Upper lobe of left lung (tissue), 6 donors: ENCODE results near the gene SRSF1. TPM values are rescaled to one million over a fixed set of nuclear protein-coding genes. Genes with fewer than 3 reads are reported as not detected.

Source experiments
- ATAC-seq, 2 donors: fragments of 200-7000 bp; cut with Tn5 transposase; one replicate each; pipeline ENCODE4 v1.9.1; 2022; ENCODE audit warnings: mild to moderate bottlenecking in 2 of 2, moderate library complexity in 2 of 2; ENCODE audit not compliant: low FRiP score in 2 of 2
- DNase-seq, 2 donors: peaks; one replicate each; pipeline ENCODE4 v3.0.0-alpha.2; 2019 to 2020
- H3K27ac ChIP-seq, 4 donors: fragments of 200-600 bp; sonication (generic); one replicate each; pipeline ENCODE4 v1.5.1; 2016 to 2019
- H3K27me3 ChIP-seq, 4 donors: fragments of 200-600 bp; sonication (generic); one replicate each; pipeline ENCODE4 v1.5.1; 2017 to 2019
- H3K36me3 ChIP-seq, 4 donors: fragments of 200-600 bp; sonication (generic); one replicate each; pipeline ENCODE4 v1.5.1; 2016 to 2019
- H3K4me1 ChIP-seq, 4 donors: fragments of 200-600 bp; sonication (generic); one replicate each; pipeline ENCODE4 v1.5.1; 2018 to 2019
- H3K4me3 ChIP-seq, 4 donors: fragments of 200-600 bp; sonication (generic); one replicate each; pipeline ENCODE4 v1.5.1; 2017 to 2019; ENCODE audit warnings: mild to moderate bottlenecking in 2 of 4, moderate library complexity in 1 of 4
- H3K9me3 ChIP-seq, 4 donors: fragments of 200-600 bp; sonication (generic); one replicate each; pipeline ENCODE4 v1.5.1; 2018 to 2019
- EP300 ChIP-seq, 4 donors: sonication (generic); formaldehyde crosslinking; IDR thresholded peaks; one replicate each; pipeline ENCODE4 v1.5.1; 2017; ENCODE audit warnings: antibody characterized with exemption in 4 of 4, control low read depth in 2 of 4
- POLR2A ChIP-seq, 4 donors: fragments of 450-650 bp; IDR thresholded peaks; one replicate each; pipeline ENCODE4 v1.5.1; 2016 to 2017; ENCODE audit warnings: antibody characterized with exemption in 4 of 4, mild to moderate bottlenecking in 2 of 4
- POLR2AphosphoS5 ChIP-seq, 2 donors: sonication (generic); formaldehyde crosslinking; IDR thresholded peaks; one replicate each; pipeline ENCODE4 v1.5.1; 2017; ENCODE audit warnings: antibody characterized with exemption in 2 of 2
- WGBS, 2 donors: methylation state at CpG; one replicate each; pipeline ENCODE4 v1.1.5; 2017 to 2018; 5-methylcytosine and 5-hydroxymethylcytosine counted together
- total RNA-seq, 6 donors: library from RNA; depleted of rRNA in 4 of 6; stranded (reverse); fragments of >200 nt in 4 of 6; gene quantifications; one replicate each; pipeline versions ENCODE4 v1.1.0 to v1.2.1, GENCODE V29; 2016 to 2021
- TF ChIP-seq, protein P1 (sequence below), 6 experiments: fragments of 450-650 bp in 4 of 6; fragments of 200-600 bp in 2 of 6; sonication (generic) in 2 of 6; IDR thresholded peaks; one replicate each; pipeline ENCODE4 v1.5.1; 2016 to 2019; ENCODE audit warnings: antibody characterized with exemption in 6 of 6
- donor health status: DM: no; HTN: no; CAD: no; lungs with moderate emphysema.
- donor health status: DM: no; HTN: yes; CAD: no; lungs with severe emphysema.

The SRSF1 gene
- total RNA-seq, 6 donors from 2014 or later, result 109 to 393 (median 160) TPM

DNA sequence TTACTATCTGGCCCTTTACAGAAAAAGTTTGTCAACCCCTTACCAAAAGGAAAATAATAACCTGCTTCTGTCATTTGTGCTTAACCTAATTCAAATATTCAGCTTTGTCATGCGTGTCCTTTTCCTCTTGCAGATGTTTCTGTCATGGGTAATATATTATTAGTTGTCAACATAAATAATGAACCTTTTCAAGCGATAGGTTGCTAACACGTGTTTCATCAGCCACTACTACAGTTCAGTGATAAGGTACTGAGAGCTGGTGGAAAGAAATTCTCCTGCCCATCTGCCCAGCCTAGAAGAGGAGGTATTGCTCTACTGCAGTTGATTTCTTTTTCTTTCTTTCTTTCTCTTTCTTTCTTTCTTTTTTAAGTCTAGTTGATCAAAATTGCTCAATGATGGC is 12.0 kb upstream of the SRSF1 start:
- ATAC-seq, result no peak
- 67 to 68% methylated on average over 3 of the region's 3 CpGs for WGBS, 2 donors

DNA sequence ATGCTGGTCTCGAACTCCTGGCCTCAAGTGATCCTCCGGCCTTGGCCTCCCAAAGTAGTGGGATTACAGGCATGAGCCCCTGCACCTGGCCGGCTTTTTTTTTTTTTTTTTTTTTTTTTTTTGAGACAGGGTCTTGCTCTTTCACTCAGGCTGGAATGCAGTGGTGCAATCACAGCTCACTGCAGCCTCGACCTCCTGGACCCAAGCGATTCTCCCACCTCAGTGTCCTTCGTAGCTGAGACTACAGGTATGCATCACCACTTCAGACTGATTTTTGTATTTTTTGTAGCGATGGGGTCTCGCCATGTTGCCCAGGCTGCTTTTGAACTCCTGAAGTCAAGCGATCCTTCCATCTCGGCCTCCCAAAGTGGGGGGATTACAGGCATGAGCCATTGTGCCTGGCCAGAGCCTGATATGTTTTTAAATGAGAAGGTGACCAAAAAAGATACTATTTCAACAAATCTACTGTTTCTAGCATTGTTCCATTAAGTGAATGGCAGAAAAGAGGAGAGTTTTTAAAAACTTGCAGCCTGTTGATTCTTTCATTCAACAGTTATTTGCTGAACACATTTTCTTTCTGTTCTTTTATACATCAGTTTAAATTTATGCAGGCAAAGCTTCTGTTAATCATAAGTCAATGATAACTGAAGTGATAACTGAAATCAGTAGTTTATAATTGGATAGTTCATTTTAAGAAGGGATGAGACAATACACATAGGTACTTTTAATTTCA is 3.2 kb upstream of the SRSF1 start:
- no peak for DNase-seq
- Histone ChIP-seq H3K9me3 (no peaks in the 10 kb centered on the region), H3K4me1 (peaks cover 13 to 18% (median 15%) of the 10 kb centered on the region in 4 donors), H3K4me3 (no peak overlapping the region), H3K27ac (no peak overlapping the region), H3K27me3 (no peaks in the 10 kb centered on the region), H3K36me3 (peaks cover 5 to 6% (median 6%) of the 10 kb centered on the region in 4 donors)
- TF ChIP-seq POLR2A (IDR thresholded peaks at IDR 0.05) (no peak), EP300 (IDR thresholded peaks at IDR 0.05) (no peak), POLR2AphosphoS5 (IDR thresholded peaks at IDR 0.05) (no peak)
- TF ChIP-seq, protein P1, sequence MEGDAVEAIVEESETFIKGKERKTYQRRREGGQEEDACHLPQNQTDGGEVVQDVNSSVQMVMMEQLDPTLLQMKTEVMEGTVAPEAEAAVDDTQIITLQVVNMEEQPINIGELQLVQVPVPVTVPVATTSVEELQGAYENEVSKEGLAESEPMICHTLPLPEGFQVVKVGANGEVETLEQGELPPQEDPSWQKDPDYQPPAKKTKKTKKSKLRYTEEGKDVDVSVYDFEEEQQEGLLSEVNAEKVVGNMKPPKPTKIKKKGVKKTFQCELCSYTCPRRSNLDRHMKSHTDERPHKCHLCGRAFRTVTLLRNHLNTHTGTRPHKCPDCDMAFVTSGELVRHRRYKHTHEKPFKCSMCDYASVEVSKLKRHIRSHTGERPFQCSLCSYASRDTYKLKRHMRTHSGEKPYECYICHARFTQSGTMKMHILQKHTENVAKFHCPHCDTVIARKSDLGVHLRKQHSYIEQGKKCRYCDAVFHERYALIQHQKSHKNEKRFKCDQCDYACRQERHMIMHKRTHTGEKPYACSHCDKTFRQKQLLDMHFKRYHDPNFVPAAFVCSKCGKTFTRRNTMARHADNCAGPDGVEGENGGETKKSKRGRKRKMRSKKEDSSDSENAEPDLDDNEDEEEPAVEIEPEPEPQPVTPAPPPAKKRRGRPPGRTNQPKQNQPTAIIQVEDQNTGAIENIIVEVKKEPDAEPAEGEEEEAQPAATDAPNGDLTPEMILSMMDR (IDR thresholded peaks at IDR 0.05), result no peak
- 96 to 98% methylated on average over 10 of the region's 10 CpGs for WGBS, 2 donors
- ATAC-seq, result no peak

More for the DNA sequence above, 12.0 kb upstream of the SRSF1 start:
- no peaks in the 10 kb centered on the region for H3K9me3 ChIP-seq
- no peak for TF ChIP-seq POLR2A (IDR thresholded peaks at IDR 0.05)
- TF ChIP-seq EP300 (IDR thresholded peaks at IDR 0.05), result no peak
- no peak for TF ChIP-seq POLR2AphosphoS5 (IDR thresholded peaks at IDR 0.05)
- TF ChIP-seq, protein P1 (IDR thresholded peaks at IDR 0.05), result no peak
- H3K27me3 ChIP-seq, result no peaks in the 10 kb centered on the region
- no peak overlapping the region for H3K4me3 ChIP-seq
- H3K36me3 ChIP-seq, result no peaks in the 10 kb centered on the region
- no peak overlapping the region for H3K27ac ChIP-seq
- peaks cover 0 to 7% (median 1%) of the 10 kb centered on the region in 4 donors for H3K4me1 ChIP-seq
- DNase-seq, result no peak

DNA sequence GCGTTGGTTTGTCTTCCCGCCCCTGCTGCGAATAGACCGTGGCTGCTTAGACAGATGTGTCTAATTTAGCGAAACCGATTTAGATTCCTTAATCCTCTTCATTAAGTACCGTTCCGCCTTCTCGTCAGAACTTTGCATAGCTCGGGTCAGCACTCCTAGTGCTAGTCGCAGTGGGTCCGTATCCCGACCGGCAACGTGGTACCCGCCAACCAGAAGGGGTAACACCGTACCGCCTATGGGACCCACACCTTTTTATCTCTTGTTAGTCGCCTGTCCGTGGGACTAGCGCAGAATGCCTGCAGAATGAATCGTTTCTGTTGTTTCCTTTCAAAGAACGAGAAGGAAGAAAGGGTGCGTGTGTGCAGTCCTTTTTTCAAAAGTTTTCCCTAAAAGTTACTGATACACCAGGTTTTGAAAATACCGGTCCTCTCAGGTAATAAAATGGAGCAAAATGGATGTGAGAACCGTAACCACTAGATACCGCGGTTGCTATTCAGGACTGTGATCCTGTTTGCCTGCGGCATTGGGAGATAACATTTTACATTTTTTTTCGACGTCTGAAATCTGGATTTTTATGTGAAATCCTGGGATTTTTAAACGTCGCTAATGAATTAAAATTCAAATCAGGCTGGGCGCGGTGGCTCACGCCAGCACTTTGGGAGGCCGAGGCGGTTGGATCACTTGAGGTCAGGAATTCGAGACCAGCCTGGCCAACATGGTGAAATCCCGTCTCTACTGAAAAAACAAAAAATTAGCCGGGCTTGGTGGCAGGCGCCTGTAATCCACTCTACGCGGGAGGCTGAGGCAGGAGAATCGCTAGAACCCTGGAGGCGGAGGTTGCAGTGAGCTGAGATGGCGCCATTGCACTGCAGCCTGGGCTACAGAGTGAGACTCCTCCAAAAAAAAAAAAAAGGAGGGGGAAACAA is 998 bp upstream of the SRSF1 start:
- peak; percentile 0 to 13 for ATAC-seq
- no peaks in the 10 kb centered on the region for H3K9me3 ChIP-seq
- WGBS, 2 donors, result 29 to 30% methylated on average over 43 to 47 of the region's 47 CpGs
- H3K27me3 ChIP-seq, result no peaks in the 10 kb centered on the region
- H3K27ac ChIP-seq, result peak overlapping the region; percentile 98 to 100 (median 98)
- H3K36me3 ChIP-seq, result peaks cover 20 to 28% (median 24%) of the 10 kb centered on the region in 4 donors
- peaks cover 34 to 38% (median 36%) of the 10 kb centered on the region in 4 donors for H3K4me1 ChIP-seq
- TF ChIP-seq EP300 (IDR thresholded peaks at IDR 0.05) (peak in 1 of 4 donors; percentile 0), POLR2AphosphoS5 (IDR thresholded peaks at IDR 0.05) (no peak)
- peak overlapping the region; percentile 53 to 90 (median 78) for H3K4me3 ChIP-seq
- no peak for DNase-seq

DNA sequence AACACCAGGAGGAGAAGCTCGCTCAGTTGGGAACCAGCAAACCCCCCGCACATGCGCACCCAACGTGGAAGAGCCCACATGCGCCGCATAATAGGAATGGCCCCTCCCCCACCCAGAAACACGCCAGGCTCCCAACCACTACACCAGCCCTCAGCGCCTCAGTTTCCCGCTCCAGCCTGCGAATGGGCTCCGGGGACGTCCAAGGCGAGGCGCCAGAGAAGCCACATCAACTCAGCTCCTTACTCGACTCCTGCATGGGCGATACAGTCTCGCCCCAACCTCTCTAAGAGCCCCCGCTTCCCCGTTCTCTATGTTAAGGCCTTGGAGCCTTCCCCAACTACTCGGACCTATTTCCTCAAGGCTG is 504 bp downstream of the SRSF1 start:
- H3K4me1 ChIP-seq, result peaks cover 35 to 52% (median 40%) of the 10 kb centered on the region in 4 donors
- no peaks in the 10 kb centered on the region for H3K27me3 ChIP-seq
- H3K4me3 ChIP-seq, result peak overlapping the region; percentile 68 to 90 (median 84)
- ATAC-seq, result peak; percentile 84 to 87
- TF ChIP-seq POLR2A (IDR thresholded peaks at IDR 0.05) (no peak), POLR2AphosphoS5 (IDR thresholded peaks at IDR 0.05) (no peak), EP300 (IDR thresholded peaks at IDR 0.05) (no peak)
- TF ChIP-seq, protein P1 (IDR thresholded peaks at IDR 0.05), result no peak
- peak in 1 of 2 donors; percentile 85 for DNase-seq
- peaks cover 20 to 43% (median 27%) of the 10 kb centered on the region in 4 donors for H3K36me3 ChIP-seq
- WGBS, 2 donors, result 0 to 2% methylated on average over 12 to 20 of the region's 20 CpGs
- H3K9me3 ChIP-seq, result no peaks in the 10 kb centered on the region
- peak overlapping the region; percentile 98 to 100 (median 98) for H3K27ac ChIP-seq
